GM12873 (cell line): ENCODE measurements around the gene R3HDM2.

Source experiments
- TF ChIP-seq, protein P1 (sequence below): IDR thresholded peaks from 2 replicates; pipeline ENCODE4 v1.5.1; 2012; ENCODE audit warnings: low read depth, mild to moderate bottlenecking, moderate library complexity, low read length, control low read depth; ENCODE audit not compliant: insufficient read depth; ENCODE audit errors: missing control alignments

Gene R3HDM2

DNA sequence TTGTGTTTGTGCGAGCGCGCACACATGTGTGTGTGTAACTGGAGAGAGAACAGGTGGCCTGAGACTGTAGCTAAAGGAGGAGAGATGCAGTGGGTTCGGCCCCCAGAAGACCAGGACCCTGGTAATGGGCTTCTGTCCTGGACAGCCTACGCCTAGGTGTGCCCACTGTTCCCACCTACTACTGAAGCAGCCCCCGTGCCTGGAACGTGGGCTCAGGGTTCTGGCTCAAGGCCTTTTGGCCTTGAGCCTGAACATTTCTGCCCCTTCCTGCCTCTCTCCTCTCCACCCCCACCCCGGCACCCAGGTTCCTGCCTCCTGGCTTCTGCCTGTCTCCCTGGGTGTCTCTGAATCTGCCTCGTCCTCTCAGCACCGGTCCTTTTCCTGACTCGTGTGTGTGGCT is 215.8 kb downstream of the R3HDM2 start:
- TF ChIP-seq, protein P1, sequence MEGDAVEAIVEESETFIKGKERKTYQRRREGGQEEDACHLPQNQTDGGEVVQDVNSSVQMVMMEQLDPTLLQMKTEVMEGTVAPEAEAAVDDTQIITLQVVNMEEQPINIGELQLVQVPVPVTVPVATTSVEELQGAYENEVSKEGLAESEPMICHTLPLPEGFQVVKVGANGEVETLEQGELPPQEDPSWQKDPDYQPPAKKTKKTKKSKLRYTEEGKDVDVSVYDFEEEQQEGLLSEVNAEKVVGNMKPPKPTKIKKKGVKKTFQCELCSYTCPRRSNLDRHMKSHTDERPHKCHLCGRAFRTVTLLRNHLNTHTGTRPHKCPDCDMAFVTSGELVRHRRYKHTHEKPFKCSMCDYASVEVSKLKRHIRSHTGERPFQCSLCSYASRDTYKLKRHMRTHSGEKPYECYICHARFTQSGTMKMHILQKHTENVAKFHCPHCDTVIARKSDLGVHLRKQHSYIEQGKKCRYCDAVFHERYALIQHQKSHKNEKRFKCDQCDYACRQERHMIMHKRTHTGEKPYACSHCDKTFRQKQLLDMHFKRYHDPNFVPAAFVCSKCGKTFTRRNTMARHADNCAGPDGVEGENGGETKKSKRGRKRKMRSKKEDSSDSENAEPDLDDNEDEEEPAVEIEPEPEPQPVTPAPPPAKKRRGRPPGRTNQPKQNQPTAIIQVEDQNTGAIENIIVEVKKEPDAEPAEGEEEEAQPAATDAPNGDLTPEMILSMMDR: no peak

DNA sequence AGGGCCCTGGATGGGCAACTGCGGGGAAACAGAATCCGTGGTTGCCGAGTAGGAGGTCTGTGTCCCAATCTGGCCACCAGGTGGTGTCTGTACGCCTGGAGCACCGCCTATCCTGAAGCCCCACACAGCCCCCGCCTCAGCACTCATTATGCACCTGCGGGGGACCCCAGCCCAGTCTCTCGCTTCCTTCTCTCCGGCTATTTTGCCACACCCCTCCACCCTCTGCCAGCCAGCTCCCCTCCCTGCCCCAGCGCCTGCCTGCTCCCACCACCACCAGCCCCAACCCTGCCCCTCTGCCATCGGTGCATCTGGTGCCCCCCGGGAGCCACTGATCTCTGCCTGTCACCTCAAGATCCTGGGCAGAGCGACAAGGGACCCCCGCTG is 216.5 kb downstream of the R3HDM2 start:
- TF ChIP-seq, protein P1: peak; percentile 86

DNA sequence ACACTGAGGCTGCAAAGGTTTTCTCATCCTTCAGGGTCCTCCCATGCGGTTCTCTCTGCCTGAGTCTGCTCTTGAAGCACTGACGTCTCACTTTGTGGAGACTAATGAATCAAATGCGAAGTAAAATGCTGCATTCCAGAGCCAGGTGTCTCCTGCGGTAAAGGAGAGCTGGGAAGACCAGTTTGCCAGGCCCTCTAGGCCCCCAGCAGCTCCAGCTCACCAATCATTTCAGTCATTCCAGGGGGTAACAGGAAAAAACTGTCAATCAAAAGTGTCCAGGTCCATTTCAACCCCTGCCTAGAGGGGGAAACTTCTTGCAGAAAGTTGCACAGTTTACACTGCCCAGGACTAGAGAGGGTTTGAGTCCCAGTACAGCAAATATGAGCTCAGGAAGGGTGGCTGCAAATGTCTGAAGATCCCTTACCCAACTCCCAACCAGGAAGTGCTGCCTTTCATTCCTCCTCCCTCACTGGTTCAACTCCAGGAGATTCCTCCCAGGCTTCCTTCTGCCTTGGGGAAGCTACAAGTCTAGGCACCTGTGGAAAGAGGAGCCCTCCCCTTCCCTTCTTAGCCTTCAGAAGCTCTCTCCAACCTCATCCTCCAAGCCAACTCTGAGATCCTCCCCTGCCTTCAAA is 217.0 kb downstream of the R3HDM2 start:
- TF ChIP-seq, protein P1: no peak

DNA sequence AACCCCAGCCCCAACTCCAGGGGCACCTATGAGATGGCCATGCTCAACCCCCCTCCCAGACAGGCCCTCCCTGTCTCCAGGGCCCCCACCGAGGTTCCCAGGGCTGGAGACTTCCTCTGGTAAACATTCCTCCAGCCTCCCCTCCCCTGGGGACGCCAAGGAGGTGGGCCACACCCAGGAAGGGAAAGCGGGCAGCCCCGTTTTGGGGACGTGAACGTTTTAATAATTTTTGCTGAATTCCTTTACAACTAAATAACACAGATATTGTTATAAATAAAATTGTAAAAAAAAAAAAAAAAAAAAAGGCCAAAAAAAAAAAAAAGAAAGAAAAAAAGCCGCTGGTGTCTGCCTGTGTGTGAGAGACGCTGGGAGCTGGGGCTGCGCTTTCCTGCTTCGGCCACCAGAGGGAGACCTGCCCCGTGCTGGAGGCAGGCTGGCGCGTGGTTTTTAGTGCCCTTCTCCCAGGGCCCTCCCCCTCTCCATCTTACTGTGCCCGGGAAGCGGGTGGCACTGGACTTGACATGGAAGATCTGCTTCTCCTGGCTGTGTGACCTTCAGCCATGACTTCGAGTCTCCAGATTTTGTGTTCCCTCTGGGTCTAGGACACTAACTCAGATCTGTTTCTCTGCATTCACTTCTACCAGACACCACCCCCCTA is 217.7 kb downstream of the R3HDM2 start:
- TF ChIP-seq, protein P1: peak; percentile 93

DNA sequence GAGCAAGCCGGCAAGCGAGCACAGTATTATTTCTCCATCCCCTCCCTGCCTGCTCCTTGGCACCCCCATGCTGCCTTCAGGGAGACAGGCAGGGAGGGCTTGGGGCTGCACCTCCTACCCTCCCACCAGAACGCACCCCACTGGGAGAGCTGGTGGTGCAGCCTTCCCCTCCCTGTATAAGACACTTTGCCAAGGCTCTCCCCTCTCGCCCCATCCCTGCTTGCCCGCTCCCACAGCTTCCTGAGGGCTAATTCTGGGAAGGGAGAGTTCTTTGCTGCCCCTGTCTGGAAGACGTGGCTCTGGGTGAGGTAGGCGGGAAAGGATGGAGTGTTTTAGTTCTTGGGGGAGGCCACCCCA is 218.2 kb downstream of the R3HDM2 start:
- TF ChIP-seq, protein P1: no peak

DNA sequence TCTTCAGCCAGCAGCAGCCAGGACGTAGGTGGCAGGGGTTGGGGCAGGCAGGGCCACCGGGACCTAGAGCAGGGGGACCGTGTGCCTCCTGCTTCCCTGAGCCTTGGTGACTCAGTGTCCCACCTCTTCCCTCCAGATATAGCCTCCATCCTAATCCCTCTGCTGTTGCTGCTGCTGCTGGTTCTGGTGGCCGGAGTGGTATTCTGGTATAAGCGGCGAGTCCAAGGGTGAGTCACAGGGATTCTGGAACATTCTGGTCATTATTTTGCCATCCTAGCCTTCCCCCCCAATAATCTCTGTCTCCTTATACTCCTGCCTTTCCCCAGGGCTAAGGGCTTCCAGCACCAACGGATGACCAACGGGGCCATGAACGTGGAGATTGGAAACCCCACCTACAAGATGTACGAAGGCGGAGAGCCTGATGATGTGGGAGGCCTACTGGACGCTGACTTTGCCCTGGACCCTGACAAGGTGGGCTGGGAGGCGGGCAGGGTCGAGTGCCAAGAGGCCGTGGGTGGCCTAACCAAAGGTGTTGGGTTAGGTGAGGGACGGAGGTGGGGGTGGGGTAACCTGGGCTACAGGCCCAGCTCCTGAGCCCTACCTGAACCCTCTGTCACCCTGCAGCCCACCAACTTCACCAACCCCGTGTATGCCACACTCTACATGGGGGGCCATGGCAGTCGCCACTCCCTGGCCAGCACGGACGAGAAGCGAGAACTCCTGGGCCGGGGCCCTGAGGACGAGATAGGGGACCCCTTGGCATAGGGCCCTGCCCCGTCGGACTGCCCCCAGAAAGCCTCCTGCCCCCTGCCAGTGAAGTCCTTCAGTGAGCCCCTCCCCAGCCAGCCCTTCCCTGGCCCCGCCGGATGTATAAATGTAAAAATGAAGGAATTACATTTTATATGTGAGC is 218.8 kb downstream of the R3HDM2 start:
- TF ChIP-seq, protein P1: no peak
